Pons (tissue), 1 donor: Measurements from ENCODE around the gene FRRS1.
"Not testable (repeated sequence)": the region's sequence is repeated elsewhere in the genome, so short reads cannot be mapped to it uniquely, and the experiment has no call there.

Experiments
- DNase-seq: peaks from one replicate; pipeline ENCODE4 v3.0.0-alpha.2; 2016; ENCODE audit warnings: low spot score

The FRRS1 gene

GRCh38 chr1:99766378-99766800 is at the start of gene FRRS1:
Gene FRRS1 (minus strand): TSS chr1:99766635. CDS start chr1:99748768, 17,867 bp downstream.
- peak; percentile 76 for DNase-seq

DNA sequence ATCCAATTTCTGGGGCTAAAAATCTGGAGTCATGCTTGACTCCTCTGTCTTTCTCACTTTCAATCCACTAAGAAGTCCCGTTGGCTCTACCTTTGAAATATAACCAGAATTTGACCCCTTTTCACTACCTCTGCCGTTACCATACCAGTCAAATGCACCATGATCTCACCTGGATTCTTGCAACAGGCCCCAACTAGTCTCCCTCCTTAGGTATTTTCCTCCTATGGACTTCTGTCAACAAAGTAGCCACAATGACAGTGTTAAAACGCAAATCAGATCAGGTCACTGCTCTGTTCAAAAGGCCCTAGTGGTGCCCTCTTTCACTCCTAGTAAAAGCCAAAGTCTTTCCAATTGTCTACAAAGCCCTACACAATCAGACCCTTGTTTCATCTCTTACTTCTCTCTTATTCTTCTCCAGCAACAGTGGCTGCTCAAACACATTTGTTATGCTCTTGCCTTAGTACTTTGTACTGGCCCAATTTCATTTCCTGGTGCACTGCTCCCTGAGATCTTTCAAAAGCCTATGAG is 48.0 kb upstream of the FRRS1 start:
- DNase-seq = peak; percentile 15

GRCh38 chr1:99811747-99812146 is 45.3 kb upstream of the FRRS1 start:
- no peak for DNase-seq

- no peak for DNase-seq
Measured at GRCh38 chr1:99811075-99811474, 44.6 kb upstream of the FRRS1 start.

DNA sequence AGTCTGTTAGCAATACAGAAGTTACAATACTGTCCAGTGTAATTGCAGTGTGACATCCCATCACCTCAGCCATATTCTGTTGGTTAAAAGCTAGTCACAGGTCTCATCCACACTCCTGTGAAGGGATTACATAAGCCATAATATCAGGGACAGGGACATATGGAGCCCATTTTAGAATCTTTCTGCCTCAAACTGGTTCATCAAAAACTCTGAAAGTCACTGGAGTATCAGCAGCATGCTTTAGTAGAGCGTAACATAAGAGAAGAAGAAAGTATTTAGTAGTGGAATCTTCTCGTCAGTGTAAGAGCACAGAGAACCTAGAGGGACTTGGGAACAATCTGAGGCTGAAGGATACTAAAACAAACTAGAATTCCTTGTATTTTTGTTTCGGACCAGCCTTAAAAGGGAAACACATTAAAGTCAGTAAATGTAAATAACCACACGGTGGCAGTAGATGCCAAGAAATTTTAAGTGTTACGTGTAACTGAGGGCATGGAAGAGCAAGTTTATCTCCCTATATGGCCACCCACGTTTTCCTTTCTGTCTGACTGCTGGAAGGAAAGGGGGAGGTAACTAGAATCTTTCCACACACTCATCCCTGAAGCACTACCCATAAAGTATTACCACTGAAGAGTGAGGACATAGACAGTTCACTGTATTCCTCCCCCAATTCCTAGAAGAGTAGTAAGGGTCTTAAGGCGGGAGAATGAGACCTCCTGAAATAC is 42.1 kb upstream of the FRRS1 start:
- DNase-seq = peak; percentile 92

DNA sequence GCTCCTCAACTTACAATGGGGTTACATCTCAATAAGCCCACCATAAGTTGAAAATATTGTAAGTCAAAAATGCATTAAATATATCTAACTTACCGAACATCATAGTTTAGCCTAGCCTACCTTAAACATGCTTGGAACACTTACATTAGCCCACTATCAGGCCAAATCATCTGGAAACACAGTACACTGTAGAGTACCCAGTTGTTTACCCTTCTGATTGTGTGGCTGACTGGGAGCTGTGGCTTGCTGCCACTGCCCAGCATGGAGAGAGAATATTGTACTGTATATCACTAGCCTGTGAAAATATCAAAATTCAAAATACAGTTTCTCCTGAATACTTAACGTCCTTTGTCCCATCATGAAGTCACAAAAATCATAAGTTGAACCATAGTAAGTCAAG is 40.4 kb upstream of the FRRS1 start:
- DNase-seq = no peak

DNA sequence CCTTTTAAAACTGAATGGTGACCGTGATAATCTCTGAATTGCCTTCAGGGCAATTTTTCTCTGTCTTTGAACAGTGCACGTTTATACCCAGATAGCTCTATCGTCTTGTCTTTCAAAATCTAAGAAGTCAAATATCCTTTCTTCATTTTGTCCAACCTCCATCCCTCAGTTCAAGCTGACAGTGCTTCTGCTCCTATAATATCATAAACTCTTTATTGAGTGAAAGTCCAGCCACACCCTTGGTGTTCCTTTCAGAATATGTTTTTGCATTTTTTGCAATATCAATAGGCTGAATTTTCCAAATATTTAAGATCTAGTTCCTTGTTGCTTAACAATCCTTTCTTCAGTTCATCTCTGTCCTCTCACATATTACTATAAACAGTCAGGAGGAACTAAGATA is 35.1 kb upstream of the FRRS1 start:
- no peak for DNase-seq

GRCh38 chr1:99793861-99794260 is 27.4 kb upstream of the FRRS1 start:
- not testable (repeated sequence) for DNase-seq

DNA sequence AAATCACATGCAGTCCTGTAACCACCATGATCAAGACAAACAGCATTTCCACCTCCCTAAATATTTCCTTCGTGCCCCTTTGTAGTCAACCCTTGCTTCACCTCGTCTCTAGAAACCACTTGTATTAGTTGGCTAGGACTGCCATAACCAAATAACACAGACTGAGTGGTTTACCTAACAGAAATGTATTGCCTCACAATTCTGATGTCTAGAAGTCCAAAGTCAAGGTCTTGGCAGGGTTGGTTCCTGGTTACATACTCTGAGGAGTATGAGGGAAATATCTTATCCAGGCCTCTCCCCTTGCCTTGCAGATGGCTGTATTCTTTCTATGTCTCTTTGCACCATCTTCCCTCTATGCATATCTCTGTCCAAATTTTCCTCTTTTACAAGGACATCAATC is 23.3 kb upstream of the FRRS1 start:
- DNase-seq = no peak

DNA sequence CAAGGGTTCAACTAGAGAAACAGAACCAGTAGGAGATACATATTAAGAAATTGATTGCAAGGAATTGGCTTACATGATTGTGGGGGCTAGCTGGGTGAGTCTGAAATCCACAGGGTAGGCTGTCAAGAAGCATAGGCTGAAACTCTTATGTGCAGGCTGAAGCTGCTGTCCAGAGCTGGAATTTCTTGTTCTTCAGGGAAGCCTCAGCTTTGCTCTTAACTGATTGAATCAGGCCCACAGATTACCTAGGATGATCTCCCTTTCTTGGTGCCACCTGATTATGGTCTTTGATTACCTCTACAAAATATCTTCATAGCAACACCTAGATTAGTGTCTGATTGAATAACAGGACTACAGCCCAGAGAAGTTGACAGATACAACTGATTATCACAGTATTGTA is 22.5 kb upstream of the FRRS1 start:
- no peak for DNase-seq

DNA sequence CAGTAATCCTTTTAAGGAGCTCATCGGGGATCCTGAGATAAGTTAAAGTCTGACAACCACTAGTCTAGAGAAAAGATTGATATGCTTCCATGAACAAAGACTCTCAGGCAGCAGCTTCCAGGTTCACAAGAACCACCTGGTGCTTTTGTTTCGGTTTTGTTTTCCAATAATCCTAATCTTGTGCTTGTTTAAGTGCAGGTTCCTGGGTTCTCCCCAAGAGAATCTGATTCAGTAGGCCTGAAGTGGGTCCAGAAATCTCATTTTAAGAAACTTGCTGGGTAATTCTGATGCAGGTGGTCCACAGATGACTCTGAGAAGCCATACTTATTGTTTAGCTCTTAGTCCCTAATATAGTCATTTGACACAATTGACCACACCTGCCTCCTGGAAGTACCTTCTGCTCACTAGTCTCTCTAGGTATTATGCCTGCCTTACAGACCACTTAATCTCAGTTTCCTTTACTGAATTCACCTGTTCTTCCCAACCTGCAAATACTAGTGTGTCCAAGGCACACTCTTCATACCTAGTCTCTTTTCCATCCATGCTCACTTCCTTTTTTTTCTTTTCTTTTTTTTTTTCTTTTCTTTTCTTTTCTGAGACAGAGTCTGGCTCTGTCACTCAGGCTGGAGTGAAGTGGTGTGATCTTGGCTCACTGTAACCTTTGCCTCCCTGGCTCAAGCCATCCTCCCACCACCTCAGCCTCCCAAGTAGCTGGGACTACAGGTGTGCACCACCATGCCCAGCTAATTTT is 20.5 kb upstream of the FRRS1 start:
- no peak for DNase-seq

DNA sequence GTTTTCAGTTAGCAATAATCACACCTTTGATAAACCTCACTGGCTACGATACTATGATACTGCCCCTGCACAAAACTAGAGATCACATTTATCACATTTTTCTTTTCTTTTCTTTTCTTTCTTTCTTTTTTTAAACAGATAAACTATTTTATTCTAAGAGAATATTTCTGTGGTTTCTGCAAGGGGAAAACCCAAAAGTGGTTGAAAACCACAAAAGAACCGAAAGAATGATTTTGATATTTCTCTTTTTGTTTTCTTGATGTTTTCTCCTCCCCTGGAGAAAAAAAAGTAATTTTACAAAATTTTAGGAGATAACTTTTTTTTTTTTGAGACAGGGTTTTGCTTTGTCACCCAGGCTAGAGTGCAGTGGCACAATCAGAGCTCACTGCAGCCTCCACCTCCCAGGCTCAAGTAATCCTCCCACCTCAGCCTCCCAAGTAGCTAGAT is 18.4 kb upstream of the FRRS1 start:
- no peak for DNase-seq

DNA sequence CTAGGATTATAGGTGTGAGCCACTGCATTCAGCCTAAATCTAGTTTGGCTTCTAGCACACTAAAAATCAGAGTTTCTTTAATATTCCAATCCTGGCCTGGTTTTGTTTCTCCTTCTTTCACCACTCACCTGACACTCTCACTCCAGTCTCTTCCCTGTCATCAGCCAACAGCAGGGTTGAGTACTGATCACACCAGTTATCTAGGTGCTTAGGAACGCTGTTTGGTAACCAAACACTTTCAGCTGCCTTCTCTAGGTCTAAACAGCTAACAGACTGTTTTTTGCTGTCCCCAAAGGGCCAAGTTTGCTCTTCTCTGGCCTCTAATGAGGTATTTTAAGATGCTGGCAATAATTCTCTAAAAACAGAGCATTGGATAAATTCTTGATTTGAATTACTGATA is 17.7 kb upstream of the FRRS1 start:
- no peak for DNase-seq

DNA sequence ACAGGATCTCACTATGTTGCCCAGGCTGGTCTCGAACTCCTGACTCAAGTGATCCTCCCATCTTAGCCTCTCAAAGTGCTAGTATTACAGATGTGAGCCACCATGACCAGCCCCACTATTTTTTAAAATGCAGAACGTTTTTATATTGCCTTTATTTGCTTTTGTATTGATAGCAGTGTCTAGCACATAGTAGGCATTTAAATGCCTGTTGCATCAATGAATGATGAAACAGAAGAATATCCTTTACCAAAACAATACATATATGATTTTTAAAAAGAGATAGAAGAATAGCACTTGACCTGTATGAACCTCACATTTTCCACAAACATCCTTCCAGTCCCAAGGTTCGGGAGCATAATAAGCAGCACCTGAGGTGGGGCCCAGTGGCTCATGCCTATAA is 16.5 kb upstream of the FRRS1 start:
- no peak for DNase-seq

GRCh38 chr1:99782397-99782796 is 16.0 kb upstream of the FRRS1 start:
- no peak for DNase-seq

DNA sequence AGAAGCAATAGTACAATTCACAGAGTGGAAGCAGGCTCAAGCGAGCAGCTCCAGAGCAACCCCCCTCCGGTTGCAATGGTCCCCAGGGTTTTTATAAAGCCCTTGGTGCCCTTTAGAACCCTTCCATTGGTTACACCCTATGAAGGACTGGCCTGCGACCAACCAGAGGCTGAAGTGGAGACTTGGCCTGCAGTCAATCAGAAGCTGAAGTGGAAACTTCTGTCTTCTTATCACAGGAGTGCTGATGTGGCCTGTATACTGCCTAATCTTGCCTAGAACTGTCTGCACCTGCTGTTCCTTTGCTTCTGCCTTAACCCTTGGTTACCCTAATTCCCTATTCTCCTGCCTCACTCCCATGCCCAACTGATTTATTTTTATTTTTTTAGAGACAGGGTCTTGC is 15.4 kb upstream of the FRRS1 start:
- no peak for DNase-seq

DNA sequence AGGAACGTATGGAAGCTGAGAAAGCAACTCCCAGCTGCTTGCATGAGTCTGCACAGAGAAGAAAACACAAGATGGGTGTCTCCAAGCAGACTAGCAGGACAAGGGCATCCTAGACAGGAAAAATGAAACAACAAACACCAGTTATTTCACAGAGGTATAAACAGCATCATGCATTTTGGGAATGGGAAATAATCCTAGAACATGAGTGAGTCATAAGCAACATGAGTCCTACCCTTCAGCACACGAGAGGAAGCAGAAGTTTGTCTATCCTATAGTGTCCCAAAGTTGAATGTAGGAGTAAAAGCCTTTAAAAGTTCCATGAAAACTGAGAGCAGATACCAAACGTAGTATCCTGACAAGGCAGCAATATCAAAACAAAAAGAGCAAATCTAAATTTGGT is 11.3 kb upstream of the FRRS1 start:
- no peak for DNase-seq

GRCh38 chr1:99776120-99776519 is 9.7 kb upstream of the FRRS1 start:
- no peak for DNase-seq

DNA sequence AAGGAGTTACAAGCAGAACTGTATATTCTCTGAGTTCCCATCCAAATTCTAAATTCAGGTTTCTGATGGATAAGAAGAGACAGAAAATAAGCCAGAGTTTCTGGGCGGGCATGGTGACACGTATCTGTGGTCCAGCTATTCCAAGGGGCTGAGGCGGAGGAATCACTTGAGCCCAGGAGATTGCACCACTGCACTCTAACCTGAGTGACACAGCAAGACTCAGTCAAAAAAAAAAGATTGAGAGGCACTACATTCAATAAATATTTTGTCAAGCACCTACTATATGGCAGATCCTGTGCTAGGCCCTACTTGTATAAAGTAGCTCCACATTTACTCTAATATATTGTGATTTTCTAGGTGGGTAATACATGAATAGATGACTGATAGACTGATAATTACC is 6.4 kb upstream of the FRRS1 start:
- DNase-seq = no peak

DNA sequence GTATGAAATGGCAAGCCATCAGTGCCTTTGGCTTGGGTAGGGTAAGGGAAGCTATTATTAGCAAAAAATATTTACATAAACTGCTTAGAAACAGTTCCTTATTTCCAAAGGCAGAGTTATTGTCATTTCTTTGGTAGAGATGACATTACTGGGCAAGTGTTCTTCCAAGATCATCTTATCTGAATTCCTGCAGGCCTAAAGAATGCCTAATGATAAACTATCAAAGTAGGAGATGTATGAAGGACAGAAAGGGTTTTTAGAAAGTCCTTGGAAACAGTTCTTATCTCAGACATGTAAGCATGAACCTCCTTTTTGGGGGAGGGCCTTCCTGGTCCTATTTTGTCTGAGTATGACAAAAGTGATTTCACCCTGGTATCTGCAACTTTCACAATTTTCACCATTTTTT is 5.1 kb upstream of the FRRS1 start:
- DNase-seq = no peak

GRCh38 chr1:99768524-99769245 is 2.2 kb upstream of the FRRS1 start:
- no peak for DNase-seq

DNA sequence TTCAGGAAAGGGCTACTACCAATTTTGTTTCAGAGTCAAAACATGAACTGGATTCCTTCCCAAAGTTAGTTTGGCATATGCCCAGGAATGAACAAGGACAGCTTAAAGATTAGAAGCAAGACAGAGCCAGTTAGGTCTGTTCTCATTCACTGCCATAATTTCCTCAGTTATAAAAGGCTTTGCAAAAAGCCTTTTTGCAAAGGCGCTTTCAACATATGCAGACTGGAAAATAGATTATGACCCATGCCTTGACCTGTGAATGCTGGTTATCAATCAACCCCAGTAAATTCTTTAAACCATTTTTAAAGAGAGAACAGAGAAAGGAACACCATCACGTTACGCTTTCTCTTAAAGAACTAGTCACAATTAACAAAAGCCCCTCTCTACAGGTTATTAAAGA is 1.7 kb upstream of the FRRS1 start:
- DNase-seq = no peak

DNA sequence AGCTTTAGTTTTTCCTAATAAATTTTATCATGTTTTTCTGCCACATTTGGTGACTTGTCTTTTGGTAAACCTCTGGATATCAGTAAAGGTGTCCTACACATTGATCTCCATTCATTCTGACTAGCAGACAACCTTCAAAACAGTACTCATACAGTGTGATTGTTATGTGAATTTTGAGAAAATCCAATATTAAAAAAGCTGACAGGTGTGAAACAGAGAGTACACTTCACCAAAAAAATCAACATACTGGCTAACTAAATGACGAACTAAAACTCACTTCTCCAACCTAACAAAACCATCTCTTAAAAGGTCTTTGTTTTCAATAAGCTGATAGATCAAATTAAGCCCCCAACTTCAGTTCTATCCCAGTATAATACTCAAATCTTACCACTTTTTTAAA is 1.5 kb downstream of the FRRS1 start:
- DNase-seq = no peak
